HCT116 (cell line): ENCODE data around the gene FGF14. TPM values are rescaled to one million over a fixed set of nuclear protein-coding genes. Genes with fewer than 3 reads are reported as not detected.

Experiments
- ATAC-seq: fragments of 200-7000 bp; cut with Tn5 transposase; 2 replicates; pipeline ENCODE4 v1.9.1; 2020; ENCODE audit warnings: mild to moderate bottlenecking, moderate library complexity
- BruUV-seq: library from RNA; stranded (reverse); fragments of 400-500 nt; replicated peaks from 2 replicates; lab custom pipeline; 2021; lab: Mats Ljungman, UMichigan
- CTCF ChIA-PET: fragments of 300-600 bp; sonication (Branson Sonifier 250); formaldehyde crosslinking; loops from one replicate; lab custom pipeline; 2021; ENCODE audit warnings: antibody characterized with exemption; lab: Charles Lee
- POLR2A ChIA-PET: fragments of 300-600, 350-600 bp; sonication (Branson Sonifier 250); formaldehyde crosslinking; loops from one replicate; lab custom pipeline; 2021; ENCODE audit warnings: antibody characterized with exemption; lab: Charles Lee
- RAD21 ChIA-PET, 2 experiments: fragments of 300-600 bp; sonication (Branson Sonifier 250); formaldehyde crosslinking; loops; one replicate each; lab custom pipeline; 2023; ENCODE audit warnings: low total read pairs in 2 of 2; ENCODE audit not compliant: uncharacterized antibody in 2 of 2, unreplicated experiment in 2 of 2, low non-redundant PET in 1 of 2; lab: Charles Lee
- DNase-seq: peaks from one replicate; pipeline ENCODE4 v3.0.0-alpha.2; 2010; ENCODE audit warnings: low read depth, low spot score
- H2AFZ ChIP-seq: fragments of 200-600 bp; shearing (Covaris generic), sonication (generic); 2 replicates; pipeline ENCODE4 v1.6.1; 2017; ENCODE audit warnings: low read depth, mixed run types, mixed read lengths, antibody characterized with exemption, low read length; ENCODE audit not compliant: poor library complexity, severe bottlenecking
- H3K27ac ChIP-seq: 2 replicates; pipeline ENCODE4 v1.5.1; 2012; ENCODE audit warnings: low read depth, low read length
- H3K27me3 ChIP-seq: fragments of 200-600 bp; sonication (generic); 2 replicates; pipeline ENCODE4 v1.6.1; 2016; ENCODE audit warnings: mixed run types, low read length, mixed read lengths; ENCODE audit not compliant: insufficient read depth
- H3K36me3 ChIP-seq, 2 experiments: fragments of 200-500 bp in 1 of 2; fragments of 200-600 bp in 1 of 2; sonication (Bioruptor generic) in 1 of 2; sonication (generic) in 1 of 2; 2 replicates each; pipeline versions ENCODE4 v1.5.1 to v1.6.1; 2014 to 2016; ENCODE audit warnings: low read length in 2 of 2, inconsistent platforms in 1 of 2, mixed read lengths in 1 of 2, mixed run types in 1 of 2; ENCODE audit not compliant: insufficient read depth in 2 of 2, control insufficient read depth in 1 of 2
- H3K4me1 ChIP-seq, 2 experiments: fragments of 200-600 bp in 1 of 2; sonication (generic) in 1 of 2; 2 replicates each; pipeline versions ENCODE4 v1.5.1 to v1.6.1; 2012 to 2017; ENCODE audit warnings: low read length in 2 of 2, inconsistent platforms in 1 of 2, mild to moderate bottlenecking in 1 of 2, mixed read lengths in 1 of 2, mixed run types in 1 of 2, moderate library complexity in 1 of 2; ENCODE audit not compliant: insufficient read depth in 2 of 2, control insufficient read depth in 1 of 2
- H3K4me2 ChIP-seq: fragments of 200-600 bp; sonication (generic); 2 replicates; pipeline ENCODE4 v1.6.1; 2017; ENCODE audit warnings: mixed run types, low read length, mixed read lengths
- H3K4me3 ChIP-seq, 2 experiments: fragments of 200-600 bp in 1 of 2; sonication (generic) in 1 of 2; replicated peaks in 1 of 2; 2 replicates each; pipeline ENCODE4 v1.5.1; 2011 to 2016; ENCODE audit warnings: low read length in 2 of 2, control low read depth in 1 of 2, low read depth in 1 of 2, mild to moderate bottlenecking in 1 of 2, mixed read lengths in 1 of 2, mixed run types in 1 of 2
- H3K79me2 ChIP-seq: fragments of 200-600 bp; sonication (generic); 2 replicates; pipeline ENCODE4 v1.6.1; 2017; ENCODE audit warnings: mild to moderate bottlenecking, mixed run types, low read length, moderate library complexity, mixed read lengths; ENCODE audit not compliant: insufficient read depth
- H3K9ac ChIP-seq: fragments of 200-600 bp; sonication (generic); 2 replicates; pipeline ENCODE4 v1.6.1; 2016; ENCODE audit warnings: low read length, mixed read lengths
- H3K9me2 ChIP-seq: fragments of 200-600 bp; sonication (generic), shearing (Covaris generic); 2 replicates; pipeline ENCODE4 v1.6.1; 2017; ENCODE audit warnings: mixed run types, mild to moderate bottlenecking, moderate library complexity; ENCODE audit not compliant: insufficient read depth
- H3K9me3 ChIP-seq, 2 experiments: fragments of 200-500 bp in 1 of 2; fragments of 200-600 bp in 1 of 2; sonication (Bioruptor generic) in 1 of 2; sonication (generic) in 1 of 2; 2 replicates each; pipeline ENCODE4 v1.6.1; 2014 to 2017; ENCODE audit warnings: low read length in 2 of 2, mixed read lengths in 2 of 2, inconsistent platforms in 1 of 2, low read depth in 1 of 2, mild to moderate bottlenecking in 1 of 2, mixed run types in 1 of 2, moderate library complexity in 1 of 2; ENCODE audit not compliant: control insufficient read depth in 1 of 2, insufficient read depth in 1 of 2
- H4K20me1 ChIP-seq: fragments of 200-600 bp; sonication (generic), shearing (Covaris generic); 2 replicates; pipeline ENCODE4 v1.6.1; 2017; ENCODE audit warnings: mixed run types, mild to moderate bottlenecking, moderate library complexity; ENCODE audit not compliant: insufficient read depth
- CBX3 ChIP-seq: IDR thresholded peaks from 2 replicates; pipeline ENCODE4 v1.6.1; 2012; ENCODE audit warnings: low read depth
- CEBPB ChIP-seq: IDR thresholded peaks from 2 replicates; pipeline ENCODE4 v1.6.1; 2012; ENCODE audit warnings: low read depth
- EGR1 ChIP-seq: IDR thresholded peaks from 2 replicates; pipeline ENCODE4 v1.6.1; 2012; ENCODE audit warnings: low read depth
- ELF1 ChIP-seq: IDR thresholded peaks from 2 replicates; pipeline ENCODE4 v1.6.1; 2012; ENCODE audit warnings: low read depth, borderline replicate concordance
- EZH2 ChIP-seq: fragments of 200-600 bp; sonication (generic); IDR thresholded peaks from 2 replicates; pipeline ENCODE4 v1.6.1; 2017; ENCODE audit warnings: antibody characterized with exemption, mixed run types
- FOSL1 ChIP-seq: IDR thresholded peaks from 2 replicates; pipeline ENCODE4 v1.6.1; 2012; ENCODE audit warnings: low read depth
- JUND ChIP-seq: IDR thresholded peaks from 2 replicates; pipeline ENCODE4 v1.6.1; 2012
- MAX ChIP-seq: IDR thresholded peaks from 2 replicates; pipeline ENCODE4 v1.6.1; 2012
- POLR2A ChIP-seq: IDR thresholded peaks from 2 replicates; pipeline ENCODE4 v1.7.0; 2011; ENCODE audit warnings: borderline replicate concordance; ENCODE audit not compliant: insufficient read depth, insufficient read length; ENCODE audit errors: extremely low read depth
- RAD21 ChIP-seq: IDR thresholded peaks from 2 replicates; pipeline ENCODE4 v1.6.1; 2012; ENCODE audit warnings: low read depth, mild to moderate bottlenecking
- REST ChIP-seq: IDR thresholded peaks from 2 replicates; pipeline ENCODE4 v1.6.1; 2012; ENCODE audit warnings: low read depth
- SP1 ChIP-seq: IDR thresholded peaks from 2 replicates; pipeline ENCODE4 v1.6.1; 2012; ENCODE audit warnings: low read depth
- SRF ChIP-seq: IDR thresholded peaks from 2 replicates; pipeline ENCODE4 v1.6.1; 2012; ENCODE audit warnings: low read depth
- TCF7L2 ChIP-seq: IDR thresholded peaks from 2 replicates; pipeline ENCODE4 v1.7.0; 2011; ENCODE audit warnings: borderline replicate concordance, inconsistent platforms; ENCODE audit not compliant: insufficient read depth, insufficient read length; ENCODE audit errors: extremely low read depth
- ZFX ChIP-seq: fragments of 450-650 bp; IDR thresholded peaks from 2 replicates; pipeline ENCODE4 v1.6.1; 2017
- ZNF274 ChIP-seq: fragments of 200-500 bp; sonication (Bioruptor generic); IDR thresholded peaks from 2 replicates; pipeline ENCODE4 v1.6.1; 2014; ENCODE audit warnings: mild to moderate bottlenecking, low read depth, low read length, inconsistent platforms
- intact Hi-C: fragments of 100-400 bp; cut with micrococcal nuclease; formaldehyde crosslinking; loops from 2 replicates; pipeline ENCODE4 v1.10.0; 2022
- total RNA-seq: library from RNA; stranded (reverse); gene quantifications from one replicate; pipeline ENCODE4 v1.2.1, GENCODE V29; 2021; ENCODE audit not compliant: unreplicated experiment

FGF14 gene
- total RNA-seq, 1 experiment from 2014 or later = not detected

- no peak for DNase-seq
- ChIA-PET POLR2A (no interaction called here), CTCF (no interaction called here), RAD21 (no interaction called here)
- no peak overlapping the region for H3K4me3 ChIP-seq
- H3K27me3 ChIP-seq = peaks cover 4% of the 10 kb centered on the region; the same call in 1 of the 2 replicates
- no peaks in the 10 kb centered on the region for H3K36me3 ChIP-seq
- H3K9me2 ChIP-seq = no peaks in the 10 kb centered on the region
- no peak for ATAC-seq
- no peak for TF ChIP-seq ZFX
- TF ChIP-seq REST = no peak
- TF ChIP-seq POLR2A = no peak
- TF ChIP-seq RAD21 = no peak
- no peak for TF ChIP-seq CBX3
- no peak for TF ChIP-seq TCF7L2
- H3K4me1 ChIP-seq = no peaks in the 10 kb centered on the region
- H2AFZ ChIP-seq = no peak overlapping the region
- intact Hi-C loops = no loop called here
- H4K20me1 ChIP-seq = no peaks in the 10 kb centered on the region
- no peaks in the 10 kb centered on the region for H3K79me2 ChIP-seq
- H3K9me3 ChIP-seq = no peaks in the 10 kb centered on the region
- H3K27ac ChIP-seq = no peak overlapping the region
- H3K4me2 ChIP-seq = no peak overlapping the region
- no TSS peak for BruUV-seq
- no peak overlapping the region for H3K9ac ChIP-seq
Measured at GRCh38 chr13:102386461-102386860, 15.4 kb downstream of the FGF14 start.

- Histone ChIP-seq H4K20me1 (no peaks in the 10 kb centered on the region), H3K4me2 (no peak overlapping the region), H3K4me3 (no peak overlapping the region), H3K9me3 (no peaks in the 10 kb centered on the region), H3K27me3 (no peaks in the 10 kb centered on the region), H3K27ac (no peak overlapping the region), H3K4me1 (no peaks in the 10 kb centered on the region), H3K79me2 (no peaks in the 10 kb centered on the region)
- no peak for DNase-seq
- ChIA-PET CTCF (no interaction called here), RAD21 (no interaction called here)
- no peak for ATAC-seq
- no TSS peak for BruUV-seq
- TF ChIP-seq ZNF274 = no peak
- no peak for TF ChIP-seq JUND
- TF ChIP-seq SRF = no peak
- TF ChIP-seq MAX = no peak
- no peak for TF ChIP-seq CEBPB
- no peak for TF ChIP-seq EZH2
- no peak for TF ChIP-seq REST
- TF ChIP-seq SP1 = no peak
- no peak for TF ChIP-seq FOSL1
- TF ChIP-seq RAD21 = no peak
- no peak for TF ChIP-seq ZFX
- TF ChIP-seq EGR1 = no peak
- no peak for TF ChIP-seq ELF1
- TF ChIP-seq POLR2A = no peak
- TF ChIP-seq, all 23 proteins: peak for 0
- Histone ChIP-seq H3K36me3 (no peaks in the 10 kb centered on the region), H3K9ac (no peak overlapping the region), H3K9me2 (no peaks in the 10 kb centered on the region), H2AFZ (no peak overlapping the region)
- POLR2A ChIA-PET = no interaction called here
- intact Hi-C loops = no loop called here
Measured at GRCh38 chr13:102380012-102380411, 21.8 kb downstream of the FGF14 start.
